HG03175 (cell line): ENCODE results near the gene THAP6.

Source experiments
- ATAC-seq: cut with Tn5 transposase; IDR thresholded peaks from one replicate; pipeline ENCODE4 v1.9.1; 2021; ENCODE audit warnings: mild to moderate bottlenecking, moderate library complexity; ENCODE audit not compliant: unreplicated experiment

THAP6 gene

DNA sequence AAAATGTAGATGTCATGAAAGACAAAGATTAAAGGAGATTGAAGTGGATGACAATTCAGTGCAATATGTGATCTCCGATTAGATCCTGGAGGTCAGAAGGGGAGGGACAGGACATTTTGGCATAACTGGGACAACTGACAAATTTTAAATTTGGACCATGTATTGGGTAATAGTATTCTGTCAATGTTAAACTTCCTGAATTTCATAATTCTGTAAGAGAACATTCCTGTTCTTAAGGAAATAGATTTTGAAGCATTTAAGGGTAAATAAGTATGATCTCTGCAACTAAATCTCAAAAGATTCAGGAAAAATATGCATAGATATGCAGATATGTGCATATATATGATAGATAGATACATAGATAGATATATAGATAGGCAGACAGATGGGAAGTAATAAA, 52.6 kb downstream of the THAP6 start:
- no peak for ATAC-seq

DNA sequence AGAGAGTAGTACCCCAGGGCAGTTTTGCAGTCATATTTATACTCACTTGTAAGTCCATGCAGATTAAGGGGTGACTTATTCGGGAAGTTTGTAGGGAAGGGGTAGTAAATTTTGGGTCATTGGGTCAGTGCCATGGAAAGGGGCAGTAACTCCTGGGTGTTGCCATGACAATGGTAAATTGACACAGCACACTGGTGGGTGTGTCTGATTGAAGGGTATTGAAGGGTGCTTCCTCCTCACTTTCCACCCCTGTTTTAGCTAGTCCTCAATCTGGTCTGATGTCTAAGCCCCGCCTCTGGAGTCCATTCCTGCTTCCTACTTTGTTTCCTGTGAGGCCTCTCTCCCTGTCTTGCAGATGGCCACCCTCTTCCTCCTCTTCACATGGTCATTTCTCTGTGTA, 53.5 kb downstream of the THAP6 start:
- no peak for ATAC-seq
